HG02973 (cell line): ENCODE measurements around the gene EFCAB14.
"Not testable (repeated sequence)": the region's sequence is repeated elsewhere in the genome, so short reads cannot be mapped to it uniquely, and the experiment has no call there.

Experiments used
- ATAC-seq: cut with Tn5 transposase; IDR thresholded peaks from one replicate; pipeline ENCODE4 v1.9.1; 2021; ENCODE audit warnings: moderate library complexity; ENCODE audit not compliant: unreplicated experiment

Gene EFCAB14, protein sequence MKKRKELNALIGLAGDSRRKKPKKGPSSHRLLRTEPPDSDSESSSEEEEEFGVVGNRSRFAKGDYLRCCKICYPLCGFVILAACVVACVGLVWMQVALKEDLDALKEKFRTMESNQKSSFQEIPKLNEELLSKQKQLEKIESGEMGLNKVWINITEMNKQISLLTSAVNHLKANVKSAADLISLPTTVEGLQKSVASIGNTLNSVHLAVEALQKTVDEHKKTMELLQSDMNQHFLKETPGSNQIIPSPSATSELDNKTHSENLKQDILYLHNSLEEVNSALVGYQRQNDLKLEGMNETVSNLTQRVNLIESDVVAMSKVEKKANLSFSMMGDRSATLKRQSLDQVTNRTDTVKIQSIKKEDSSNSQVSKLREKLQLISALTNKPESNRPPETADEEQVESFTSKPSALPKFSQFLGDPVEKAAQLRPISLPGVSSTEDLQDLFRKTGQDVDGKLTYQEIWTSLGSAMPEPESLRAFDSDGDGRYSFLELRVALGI

DNA sequence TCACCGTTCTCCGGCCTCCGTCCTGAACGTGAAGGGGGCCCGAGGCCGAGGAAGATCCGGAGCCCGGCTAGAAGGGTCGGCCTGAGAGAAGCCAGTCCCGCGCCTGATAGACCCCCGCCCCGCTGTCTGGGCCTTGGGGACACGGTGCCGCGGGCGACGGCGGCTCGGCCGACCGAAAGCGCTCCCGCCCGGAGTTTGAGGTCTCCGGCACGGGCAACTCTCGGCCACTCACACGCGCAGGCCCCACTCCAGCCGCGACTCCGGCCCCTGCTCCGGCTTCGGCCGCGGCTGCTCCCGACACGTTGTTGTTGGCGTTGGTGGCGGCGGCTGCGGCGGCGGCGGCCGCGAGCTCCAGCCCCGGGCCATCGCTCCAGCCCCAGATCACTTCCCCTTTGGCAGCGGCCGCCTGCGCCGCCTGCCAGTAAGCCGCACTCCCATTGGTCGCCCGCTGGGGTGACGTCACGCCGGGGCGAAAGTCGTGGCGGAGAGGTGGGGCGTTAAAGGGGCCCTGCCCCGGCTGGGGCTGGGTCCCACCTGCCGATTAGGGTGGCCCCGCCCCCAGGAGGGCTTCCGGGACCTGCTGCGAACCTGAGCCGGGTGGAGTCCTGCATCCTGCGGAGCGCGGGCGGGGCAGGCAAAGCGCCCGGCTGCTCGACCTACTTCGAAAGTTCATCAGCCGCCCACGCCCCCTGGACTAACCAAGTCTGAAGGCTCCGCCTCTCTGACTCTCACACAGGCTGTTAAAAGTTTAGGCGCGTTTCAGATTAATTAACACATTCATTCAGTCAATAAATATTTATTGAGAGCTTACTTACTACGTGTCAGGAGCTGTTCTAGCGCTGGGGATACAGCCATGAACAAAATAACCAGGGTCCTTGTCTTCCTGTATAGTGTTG, at the start of gene EFCAB14:
Gene EFCAB14 (minus strand): TSS at position 388 of the 896 bp plus-strand sequence. CDS start 1,027 bp downstream, outside the sequence.
- ATAC-seq: peak; percentile 91

- no peak for ATAC-seq
These were observed 49.5 kb upstream of the EFCAB14 start for GRCh38 chr1:46768445-46768844.

DNA sequence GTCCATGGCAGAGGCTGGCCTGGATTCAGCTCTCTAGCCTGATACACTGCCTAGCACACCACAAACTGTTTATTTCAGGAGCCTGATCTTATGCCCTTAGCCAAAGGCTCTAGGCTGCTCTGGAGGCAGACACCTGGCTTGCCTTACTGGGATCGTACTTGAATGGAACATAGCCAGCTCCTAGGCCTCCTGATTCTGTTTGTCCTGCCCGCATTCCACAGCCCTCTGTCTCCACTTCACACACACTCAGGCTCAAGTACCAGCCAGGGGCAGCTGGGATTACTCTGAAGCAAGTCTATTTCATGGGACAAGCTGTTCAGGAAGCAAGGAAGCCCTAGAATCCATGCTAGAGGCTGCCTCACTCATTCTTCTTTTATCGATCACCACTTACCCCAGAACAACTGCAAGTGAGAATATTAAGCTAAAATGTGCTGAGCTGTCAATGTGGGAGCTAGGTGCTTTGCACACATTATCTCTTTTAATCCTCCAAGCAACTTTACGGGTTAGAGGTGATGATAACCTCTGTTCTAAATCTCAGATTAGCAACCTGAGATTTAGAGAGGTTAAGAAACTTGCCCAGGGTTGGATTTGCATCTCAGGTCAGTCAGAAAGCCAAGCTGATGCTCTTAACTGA, 48.9 kb upstream of the EFCAB14 start:
- ATAC-seq: no peak

- ATAC-seq: no peak
These were observed 45.5 kb upstream of the EFCAB14 start for GRCh38 chr1:46764402-46764801.

GRCh38 chr1:46761740-46762139, 42.8 kb upstream of the EFCAB14 start:
- no peak for ATAC-seq

- no peak for ATAC-seq
These were observed 41.7 kb upstream of the EFCAB14 start for GRCh38 chr1:46760558-46761166.

DNA sequence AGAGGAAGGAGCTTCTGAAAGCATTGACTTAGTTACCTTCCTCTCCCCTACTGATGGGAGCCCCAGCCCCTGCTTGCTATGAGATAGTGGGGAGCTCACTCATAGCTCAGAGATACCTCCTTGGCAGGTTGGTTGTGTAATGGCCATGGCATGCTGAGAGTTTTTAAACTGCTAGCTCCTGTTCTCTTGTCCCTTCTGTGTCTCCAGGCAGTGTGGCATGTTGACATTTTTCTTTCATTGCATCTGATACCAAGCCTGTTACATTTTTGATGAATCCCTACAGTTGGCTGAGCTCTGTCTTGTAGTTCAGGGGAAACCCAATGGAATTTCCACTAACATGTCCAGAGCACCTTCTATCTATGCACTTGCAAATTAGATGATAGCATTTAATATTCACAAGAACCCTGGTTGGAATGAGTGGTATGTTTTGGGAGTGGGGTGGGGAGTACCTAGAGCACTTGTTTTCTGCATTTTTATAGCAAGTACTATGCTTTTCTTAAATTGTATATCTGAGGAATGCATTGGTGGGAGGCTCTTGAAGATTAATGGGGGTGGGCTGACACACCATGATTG, 39.1 kb upstream of the EFCAB14 start:
- no peak for ATAC-seq

GRCh38 chr1:46757247-46757955, 38.5 kb upstream of the EFCAB14 start:
- ATAC-seq: no peak

DNA sequence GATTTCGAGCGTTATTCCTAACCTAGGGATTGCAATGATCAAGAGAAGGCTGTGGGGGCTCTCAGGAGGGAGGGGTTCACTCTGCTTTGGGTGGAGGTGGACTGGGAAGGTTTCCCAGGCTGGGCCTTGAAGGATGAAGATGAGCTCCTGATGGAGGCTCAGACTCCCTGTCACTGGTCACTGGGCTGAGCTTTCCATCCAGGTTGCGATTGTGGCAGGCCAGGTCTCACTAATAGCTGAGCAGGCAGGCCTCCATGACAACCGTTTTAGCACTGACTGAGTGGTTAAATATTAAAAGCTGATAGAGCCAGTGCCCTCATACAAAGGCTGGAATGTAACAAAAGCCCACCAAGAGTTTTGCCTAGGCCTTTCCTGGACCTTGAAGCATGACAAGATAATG, 36.2 kb upstream of the EFCAB14 start:
- ATAC-seq: no peak

DNA sequence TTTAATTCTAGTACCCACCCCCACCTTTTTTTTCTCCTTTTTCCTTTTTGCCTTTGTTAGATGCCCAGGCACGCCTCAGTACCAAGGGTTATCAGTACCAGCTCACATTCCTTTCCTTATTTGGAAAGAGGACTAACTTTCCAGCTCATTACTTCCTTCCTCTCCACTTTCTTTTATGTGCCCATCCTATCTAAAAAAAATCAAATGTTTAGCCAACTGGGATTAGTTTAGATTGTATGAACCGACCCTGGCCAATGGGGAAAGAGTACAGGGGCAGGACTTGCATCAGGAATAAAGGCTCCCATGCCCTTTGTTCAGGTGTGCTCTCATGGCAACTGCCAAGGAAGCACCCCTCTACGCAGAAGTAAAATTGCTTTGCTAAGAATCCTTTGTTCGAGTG, 35.8 kb upstream of the EFCAB14 start:
- not testable (repeated sequence) for ATAC-seq

GRCh38 chr1:46753985-46754384, 35.1 kb upstream of the EFCAB14 start:
- no peak for ATAC-seq

DNA sequence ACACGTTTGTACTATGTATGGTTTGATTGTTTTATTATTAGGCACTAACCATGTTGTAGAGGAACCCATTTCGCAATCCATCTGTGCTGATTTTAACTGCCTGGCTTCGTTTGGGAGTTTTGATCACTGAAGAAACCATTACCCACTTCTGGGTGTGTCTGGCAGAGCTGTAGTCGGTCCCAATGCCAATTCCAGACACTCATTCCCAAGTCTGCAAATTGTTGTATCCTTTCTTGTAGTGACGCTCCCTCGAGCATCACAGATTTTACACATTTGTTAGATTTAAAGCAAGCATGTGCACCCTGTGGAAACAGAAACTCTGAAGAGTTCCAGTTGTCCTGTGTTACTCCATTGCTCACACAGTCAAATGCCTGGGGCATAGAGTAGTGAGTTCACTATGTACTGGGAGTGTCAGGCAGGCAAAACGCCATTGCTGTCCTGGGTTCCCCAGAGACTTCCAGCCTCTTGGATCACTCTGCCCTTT, 31.0 kb upstream of the EFCAB14 start:
- no peak for ATAC-seq

DNA sequence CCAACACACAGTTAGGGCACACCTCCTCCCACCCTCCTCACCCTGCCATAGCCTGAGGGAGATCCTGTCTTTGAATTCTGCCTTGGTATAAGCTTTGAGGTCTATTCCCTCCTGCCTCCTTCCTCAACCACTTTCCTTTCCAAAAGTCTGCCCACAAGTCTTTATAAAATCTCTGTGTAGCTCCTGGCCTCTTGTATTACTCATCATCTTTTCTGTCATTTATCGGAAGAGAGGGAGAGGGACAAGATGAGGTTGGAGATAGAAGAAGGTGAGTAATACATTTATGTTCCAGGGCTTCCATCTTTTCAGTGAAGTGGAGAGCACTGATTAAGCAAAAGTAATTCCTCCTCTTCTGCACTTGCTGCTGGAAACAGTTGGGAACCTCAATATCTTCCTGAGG, 30.5 kb upstream of the EFCAB14 start:
- no peak for ATAC-seq

GRCh38 chr1:46747683-46748288, 28.9 kb upstream of the EFCAB14 start:
- ATAC-seq: no peak

- ATAC-seq: no peak
These were observed 23.2 kb upstream of the EFCAB14 start for GRCh38 chr1:46742069-46742468.

DNA sequence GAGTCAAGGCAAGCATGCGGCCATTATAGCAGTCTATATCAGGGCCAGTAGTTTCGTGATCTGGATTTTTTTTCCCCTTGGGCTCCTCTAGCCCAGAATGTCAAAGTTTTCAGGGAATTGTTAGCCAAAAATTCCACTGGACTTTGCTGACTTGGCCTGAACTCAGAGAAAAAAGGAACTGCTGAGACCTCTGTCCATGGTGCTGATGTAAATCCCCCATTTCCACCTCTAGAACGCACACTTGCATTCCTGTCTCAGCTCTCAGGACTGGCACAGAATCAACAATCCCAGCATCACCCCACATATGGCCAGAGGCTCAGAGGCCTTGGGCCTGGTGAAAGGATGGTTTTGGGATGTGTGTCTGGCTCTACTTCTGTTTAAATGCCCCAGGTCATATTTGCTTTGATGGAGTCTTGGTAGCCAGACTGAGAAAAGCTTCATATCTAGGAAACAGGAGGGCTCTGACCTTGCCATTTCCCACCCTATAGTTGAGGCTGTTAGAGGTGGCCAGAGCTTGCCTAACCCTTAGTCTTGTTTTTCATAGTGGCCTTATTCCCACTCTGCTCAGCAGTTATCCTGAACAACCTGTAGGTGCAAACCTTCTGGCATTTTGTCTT, 16.9 kb upstream of the EFCAB14 start:
- no peak for ATAC-seq

DNA sequence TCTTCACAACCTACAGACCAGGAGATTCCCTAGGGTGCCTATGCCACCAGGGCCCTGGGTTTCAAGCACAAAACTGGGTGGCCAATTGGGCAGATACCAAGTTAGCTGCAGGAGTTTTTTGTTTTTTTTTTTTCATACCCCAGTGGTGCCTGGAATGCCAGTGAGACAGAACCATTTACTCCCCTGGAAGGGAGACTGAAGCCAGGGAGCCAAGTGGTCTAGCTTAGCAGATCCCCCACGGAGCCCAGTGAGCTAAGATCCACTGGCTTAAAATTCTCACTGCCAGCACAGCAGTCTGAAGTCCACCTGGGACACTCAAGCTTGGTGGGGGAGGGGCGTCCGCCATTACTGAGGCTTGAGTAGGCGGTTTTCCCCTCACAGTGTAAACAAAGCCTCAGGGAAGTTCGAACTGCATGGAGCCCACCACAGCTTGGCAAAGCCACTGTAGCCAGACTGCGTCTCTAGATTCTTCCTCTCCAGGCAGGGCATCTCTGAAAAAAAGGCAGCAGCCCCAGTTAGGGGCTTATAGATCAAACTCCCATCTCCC, 9.5 kb upstream of the EFCAB14 start:
- not testable (repeated sequence) for ATAC-seq

- ATAC-seq: no peak
These were observed 6.8 kb upstream of the EFCAB14 start for GRCh38 chr1:46725736-46726108.
